ENCODE measurements around the gene THAP10. TPM values are rescaled to one million over a fixed set of nuclear protein-coding genes. Genes with fewer than 3 reads are reported as not detected.

THAP10 gene
- total RNA-seq, 1 experiment from 2014 or later: 2.5 TPM

DNA sequence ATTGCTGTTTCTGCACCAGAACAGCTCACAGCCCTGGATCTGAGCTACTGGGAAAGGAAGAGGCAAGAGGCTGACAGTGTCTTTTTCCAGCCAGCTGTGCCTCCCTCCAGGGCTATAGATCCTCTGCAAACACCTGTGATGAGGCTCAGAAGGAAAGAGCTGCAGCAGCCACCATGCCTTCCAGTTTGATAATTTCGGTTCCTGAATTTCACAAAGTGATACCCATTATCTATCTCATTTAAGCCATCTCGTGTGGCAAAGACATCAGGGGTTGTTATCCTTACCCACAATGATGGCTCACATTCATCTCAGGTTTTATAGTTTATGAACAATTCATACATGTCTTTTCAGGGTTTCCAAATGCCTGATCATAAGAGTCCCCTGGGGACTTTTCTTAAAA lies 36.5 kb downstream of the THAP10 start:
- Mint-ChIP-seq H3K4me3 (no peak overlapping the region), H3K36me3 (ENCODE audit: insufficient read depth in 1 of 3, low read depth in 3 of 3) (peaks cover 8 to 10% (median 9%) of the 10 kb centered on the region in 3 experiments), H3K9me3 (peaks cover 0 to 2% of the 10 kb centered on the region in 2 experiments; a peak in 1 of 5 replicates), H3K27ac (no peak overlapping the region), H3K4me1 (peaks cover 13 to 16% of the 10 kb centered on the region in 2 experiments), H3K27me3 (ENCODE audit: low read depth) (peaks cover 30% of the 10 kb centered on the region)
- H2AFZ ChIP-seq (ENCODE audit: low read length): no peak overlapping the region
- no peaks in the 10 kb centered on the region for H3K4me1 ChIP-seq (ENCODE audit: insufficient read depth, low read length)
- no peak overlapping the region for H3K56ac ChIP-seq (ENCODE audit: insufficient read length, low read depth, low read length)
- H3K18ac ChIP-seq (ENCODE audit: insufficient read length, low read depth, low read length): no peak overlapping the region
- TF ChIP-seq, protein P1, sequence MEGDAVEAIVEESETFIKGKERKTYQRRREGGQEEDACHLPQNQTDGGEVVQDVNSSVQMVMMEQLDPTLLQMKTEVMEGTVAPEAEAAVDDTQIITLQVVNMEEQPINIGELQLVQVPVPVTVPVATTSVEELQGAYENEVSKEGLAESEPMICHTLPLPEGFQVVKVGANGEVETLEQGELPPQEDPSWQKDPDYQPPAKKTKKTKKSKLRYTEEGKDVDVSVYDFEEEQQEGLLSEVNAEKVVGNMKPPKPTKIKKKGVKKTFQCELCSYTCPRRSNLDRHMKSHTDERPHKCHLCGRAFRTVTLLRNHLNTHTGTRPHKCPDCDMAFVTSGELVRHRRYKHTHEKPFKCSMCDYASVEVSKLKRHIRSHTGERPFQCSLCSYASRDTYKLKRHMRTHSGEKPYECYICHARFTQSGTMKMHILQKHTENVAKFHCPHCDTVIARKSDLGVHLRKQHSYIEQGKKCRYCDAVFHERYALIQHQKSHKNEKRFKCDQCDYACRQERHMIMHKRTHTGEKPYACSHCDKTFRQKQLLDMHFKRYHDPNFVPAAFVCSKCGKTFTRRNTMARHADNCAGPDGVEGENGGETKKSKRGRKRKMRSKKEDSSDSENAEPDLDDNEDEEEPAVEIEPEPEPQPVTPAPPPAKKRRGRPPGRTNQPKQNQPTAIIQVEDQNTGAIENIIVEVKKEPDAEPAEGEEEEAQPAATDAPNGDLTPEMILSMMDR (conservative IDR thresholded peaks at IDR 0.05): no peak
- H3K9me3 ChIP-seq (ENCODE audit: control insufficient read depth, low read depth, low read length): no peaks in the 10 kb centered on the region
- H3K4me2 ChIP-seq (ENCODE audit: insufficient read depth, insufficient read length, low read length): no peak overlapping the region
- WGBS (ENCODE audit: extremely low coverage, insufficient read length, low lambda C conversion rate): no CpG with 5 or more reads among the region's 2 CpGs
- H4K5ac ChIP-seq (ENCODE audit: insufficient read length, low read depth, low read length): no peak overlapping the region
- no peak overlapping the region for H3K4ac ChIP-seq (ENCODE audit: low read depth, low read length)
- no peaks in the 10 kb centered on the region for H4K20me1 ChIP-seq (ENCODE audit: control insufficient read depth, insufficient read depth, insufficient read length)
- H3K23ac ChIP-seq (ENCODE audit: insufficient read length, low read depth, low read length): no peak overlapping the region
- no peak overlapping the region for H2AK5ac ChIP-seq (ENCODE audit: insufficient read length, low read length)
- no peaks in the 10 kb centered on the region for H3K79me2 ChIP-seq (ENCODE audit: insufficient read depth, low read length)
- peaks cover 12% of the 10 kb centered on the region for H3K23me2 ChIP-seq (ENCODE audit: insufficient read length, low read depth, low read length, poor library complexity, severe bottlenecking)
- no peak overlapping the region for H2BK20ac ChIP-seq (ENCODE audit: low read depth, low read length, poor library complexity, severe bottlenecking)
- no peak overlapping the region for H3T11ph ChIP-seq (ENCODE audit: low read length)
- DNase-seq: no peak
- H3K79me1 ChIP-seq (ENCODE audit: insufficient read depth, low read depth, low read length, poor library complexity, severe bottlenecking): no peaks in the 10 kb centered on the region
- H2BK120ac ChIP-seq (ENCODE audit: low read depth, low read length, poor library complexity, severe bottlenecking): no peak overlapping the region
- no peak overlapping the region for H2BK5ac ChIP-seq (ENCODE audit: insufficient read length, low read length)
- H3K27me3 ChIP-seq (ENCODE audit: insufficient read depth, low read length): no peaks in the 10 kb centered on the region
- no peak overlapping the region for H4K8ac ChIP-seq (replicated peaks; ENCODE audit: insufficient read length, low read depth, low read length)
- no peak overlapping the region for H3K27ac ChIP-seq (ENCODE audit: insufficient read length, low read depth, low read length)
- no peak overlapping the region for H3K9ac ChIP-seq (ENCODE audit: extremely low read depth, insufficient read length, low read length)
- H3K14ac ChIP-seq (ENCODE audit: insufficient read depth, low read length): no peak overlapping the region
- H2BK15ac ChIP-seq (ENCODE audit: low read depth, low read length): no peak overlapping the region
- no peak overlapping the region for H2BK12ac ChIP-seq (ENCODE audit: insufficient read length, low read depth, low read length)
- no peak overlapping the region for H4K91ac ChIP-seq (ENCODE audit: insufficient read length, low read depth, low read length)

Data from H9 (cell line).